Activated B cell treated with CpG ODN at 0.5 μM for 24 hours (primary cell): ENCODE results near the gene LBR. TPM values are rescaled to one million over a fixed set of nuclear protein-coding genes. Genes with fewer than 3 reads are reported as not detected.
"Not testable (repeated sequence)": the region's sequence is repeated elsewhere in the genome, so short reads cannot be mapped to it uniquely, and the experiment has no call there.

Source experiments
- ATAC-seq: fragments of 200-7000 bp; cut with Tn5 transposase; one replicate; pipeline ENCODE4 v1.10.0; 2021; ENCODE audit warnings: low read depth, mild to moderate bottlenecking, moderate library complexity
- CTCF ChIA-PET: fragments of 350-600 bp; sonication (Branson Sonifier 250); formaldehyde crosslinking; loops from one replicate; lab custom pipeline; 2021; ENCODE audit warnings: antibody characterized with exemption; lab: Charles Lee
- POLR2A ChIA-PET: fragments of 350-600 bp; sonication (Branson Sonifier 250); formaldehyde crosslinking; loops from one replicate; lab custom pipeline; 2021; ENCODE audit warnings: antibody characterized with exemption; lab: Charles Lee
- DNase-seq: peaks from one replicate; pipeline ENCODE4 v3.0.0; 2022
- H3K27ac Mint-ChIP-seq: one replicate; pipeline ENCODE4 v1.8.0; 2020; ENCODE audit warnings: mixed read lengths
- H3K27me3 Mint-ChIP-seq: one replicate; pipeline ENCODE4 v1.8.0; 2021; ENCODE audit warnings: mixed read lengths
- H3K36me3 Mint-ChIP-seq: one replicate; pipeline ENCODE4 v1.8.0; 2021; ENCODE audit warnings: low read depth, mixed read lengths
- H3K4me1 Mint-ChIP-seq: one replicate; pipeline ENCODE4 v1.8.0; 2021; ENCODE audit warnings: mixed read lengths
- H3K4me3 Mint-ChIP-seq: one replicate; pipeline ENCODE4 v1.8.0; 2020; ENCODE audit warnings: mild to moderate bottlenecking, mixed read lengths
- H3K9me3 Mint-ChIP-seq: one replicate; pipeline ENCODE4 v1.8.0; 2020; ENCODE audit warnings: mixed read lengths
- CTCF ChIP-seq: fragments of 200-600 bp; IDR thresholded peaks from one replicate; pipeline ENCODE4 v1.8.0; 2022; ENCODE audit warnings: antibody characterized with exemption, mild to moderate bottlenecking
- intact Hi-C: fragments of 100-400 bp; cut with micrococcal nuclease; formaldehyde crosslinking; loops from one replicate; pipeline ENCODE4 v1.15.1; 2024
- total RNA-seq: library from RNA; stranded (reverse); gene quantifications from 2 replicates; pipeline ENCODE4 v1.2.3, GENCODE V29; 2022

LBR gene
- total RNA-seq, 1 donor from 2014 or later, result 113 TPM

- TF ChIP-seq CTCF, result peak; percentile 100
- Mint-ChIP-seq H3K36me3 (no peaks in the 10 kb centered on the region), H3K9me3 (no peaks in the 10 kb centered on the region), H3K27ac (no peak overlapping the region), H3K4me1 (peaks cover 40% of the 10 kb centered on the region), H3K4me3 (no peak overlapping the region), H3K27me3 (no peaks in the 10 kb centered on the region)
- ATAC-seq (peak; percentile 83), DNase-seq (peak; percentile 84)
- POLR2A ChIA-PET, result no interaction called here
- CTCF ChIA-PET, result interaction anchor here (0.6 to 3.3 kb wide), 31 partner anchors 10 to 516 kb away, joined by 3 to 12 read pairs (median 4); partner anchors contain the start of genes LBR and SRP9
- intact Hi-C loops, result loop anchor here (1.0 to 5.0 kb wide), 9 partner anchors 79 to 647 kb away; partner anchors contain the start of genes ENAH and SRP9
These were observed 47.4 kb upstream of the LBR start for GRCh38 chr1:225474986-225475820.

GRCh38 chr1:225474439-225474985 lies 46.7 kb upstream of the LBR start:
- H3K9me3 Mint-ChIP-seq, result no peaks in the 10 kb centered on the region
- H3K36me3 Mint-ChIP-seq, result no peaks in the 10 kb centered on the region
- H3K4me3 Mint-ChIP-seq, result no peak overlapping the region
- TF ChIP-seq CTCF, result no peak
- peak overlapping the region; percentile 30 for H3K27ac Mint-ChIP-seq
- POLR2A ChIA-PET, result no interaction called here
- CTCF ChIA-PET, result interaction anchor here (0.6 to 3.3 kb wide), 30 partner anchors 11 to 517 kb away, joined by 3 to 12 read pairs (median 4); partner anchors contain the start of genes LBR and SRP9
- intact Hi-C loops, result loop anchor here (2.0 kb wide), 1 partner anchor 374 kb away; no protein-coding TSS in a partner anchor
- peaks cover 33% of the 10 kb centered on the region for H3K4me1 Mint-ChIP-seq
- ATAC-seq (no peak), DNase-seq (no peak)
- no peaks in the 10 kb centered on the region for H3K27me3 Mint-ChIP-seq

- H3K36me3 Mint-ChIP-seq, H3K27me3 Mint-ChIP-seq, H3K9me3 Mint-ChIP-seq, H3K27ac Mint-ChIP-seq, H3K4me3 Mint-ChIP-seq, DNase-seq, ATAC-seq: not testable (repeated sequence)
- CTCF ChIA-PET, result interaction anchor here (0.7 to 3.3 kb wide), 20 partner anchors 11 to 513 kb away, joined by 3 to 12 read pairs (median 5); partner anchors contain the start of genes EPHX1 and SRP9
- peaks cover 31% of the 10 kb centered on the region for H3K4me1 Mint-ChIP-seq
- POLR2A ChIA-PET, result interaction anchor here (0.6 kb wide), 1 partner anchor 84 kb away, joined by 5 read pairs; no protein-coding TSS in a partner anchor
- intact Hi-C loops, result loop anchor here (2.0 kb wide), 1 partner anchor 375 kb away; no protein-coding TSS in a partner anchor
These were observed 46.0 kb upstream of the LBR start for GRCh38 chr1:225473676-225474438.

GRCh38 chr1:225473266-225473665 lies 45.4 kb upstream of the LBR start:
- CTCF ChIA-PET, result interaction anchor here (0.9 to 3.3 kb wide), 4 partner anchors 49 to 514 kb away, joined by 3 to 12 read pairs (median 6); partner anchors contain the start of gene EPHX1
- H3K27me3 Mint-ChIP-seq, H3K36me3 Mint-ChIP-seq, DNase-seq, intact Hi-C loops, H3K27ac Mint-ChIP-seq, H3K9me3 Mint-ChIP-seq, ATAC-seq, H3K4me3 Mint-ChIP-seq: not testable (repeated sequence)
- peaks cover 31% of the 10 kb centered on the region for H3K4me1 Mint-ChIP-seq
- POLR2A ChIA-PET, result interaction anchor here (0.6 kb wide), 1 partner anchor 85 kb away, joined by 5 read pairs; no protein-coding TSS in a partner anchor

GRCh38 chr1:225471453-225472301 lies 43.8 kb upstream of the LBR start:
- no peak overlapping the region for H3K27ac Mint-ChIP-seq
- no peaks in the 10 kb centered on the region for H3K27me3 Mint-ChIP-seq
- H3K36me3 Mint-ChIP-seq, result no peaks in the 10 kb centered on the region
- DNase-seq, result no peak
- intact Hi-C loops, result no loop called here
- TF ChIP-seq CTCF, result no peak
- no peak overlapping the region for H3K4me3 Mint-ChIP-seq
- ATAC-seq, result no peak
- ChIA-PET POLR2A (no interaction called here), CTCF (interaction anchor here (1.3 to 2.6 kb wide), 3 partner anchors 439 to 515 kb away, joined by 3 to 7 read pairs (median 4); no protein-coding TSS in a partner anchor)
- no peaks in the 10 kb centered on the region for H3K9me3 Mint-ChIP-seq
- H3K4me1 Mint-ChIP-seq, result peaks cover 34% of the 10 kb centered on the region
